ENCODE results near the gene SCMH1. TPM values are rescaled to one million over a fixed set of nuclear protein-coding genes. Genes with fewer than 3 reads are reported as not detected.

The SCMH1 gene
- total RNA-seq, 6 donors from 2014 or later: 31.4 to 54.5 (median 36.6) TPM

GRCh38 chr1:41098730-41099460 lies 143.2 kb downstream of the SCMH1 start:
- 87 to 89% methylated on average over 3 to 5 of the region's 5 CpGs for WGBS, 2 donors
- H3K4me1 ChIP-seq: peaks cover 16 to 20% (median 17%) of the 10 kb centered on the region in 4 donors
- no peaks in the 10 kb centered on the region for H3K9me3 ChIP-seq
- H3K4me3 ChIP-seq: no peak overlapping the region
- H3K27me3 ChIP-seq: no peaks in the 10 kb centered on the region
- H3K27ac ChIP-seq: no peak overlapping the region
- DNase-seq (no peak), ATAC-seq (ENCODE audit: low FRiP score in 2 of 2) (no peak)
- no peaks in the 10 kb centered on the region for H3K36me3 ChIP-seq
- TF ChIP-seq POLR2A (IDR thresholded peaks at IDR 0.05): no peak
- no peak for TF ChIP-seq POLR2AphosphoS5 (IDR thresholded peaks at IDR 0.05)
- no peak for TF ChIP-seq CTCF (IDR thresholded peaks at IDR 0.05)
- TF ChIP-seq EP300 (IDR thresholded peaks at IDR 0.05): no peak

- Histone ChIP-seq H3K4me3 (no peak overlapping the region), H3K4me1 (peaks cover 5 to 7% (median 6%) of the 10 kb centered on the region in 4 donors), H3K27ac (no peak overlapping the region), H3K27me3 (no peaks in the 10 kb centered on the region), H3K9me3 (no peaks in the 10 kb centered on the region), H3K36me3 (no peaks in the 10 kb centered on the region)
- ATAC-seq (ENCODE audit: low FRiP score in 2 of 2) (no peak), DNase-seq (no peak)
- TF ChIP-seq POLR2AphosphoS5 (IDR thresholded peaks at IDR 0.05): no peak
- no peak for TF ChIP-seq POLR2A (IDR thresholded peaks at IDR 0.05)
- TF ChIP-seq CTCF (IDR thresholded peaks at IDR 0.05): no peak
- no peak for TF ChIP-seq EP300 (IDR thresholded peaks at IDR 0.05)
- WGBS, 2 donors: 69 to 83% methylated on average over 4 of the region's 4 CpGs
These were observed 145.0 kb downstream of the SCMH1 start for GRCh38 chr1:41097105-41097504.

- H3K4me1 ChIP-seq: no peaks in the 10 kb centered on the region
- H3K36me3 ChIP-seq: no peaks in the 10 kb centered on the region
- H3K27ac ChIP-seq: no peak overlapping the region
- no peaks in the 10 kb centered on the region for H3K9me3 ChIP-seq
- TF ChIP-seq POLR2A (IDR thresholded peaks at IDR 0.05) (no peak), POLR2AphosphoS5 (IDR thresholded peaks at IDR 0.05) (no peak), CTCF (IDR thresholded peaks at IDR 0.05) (no peak), EP300 (IDR thresholded peaks at IDR 0.05) (no peak)
- no peaks in the 10 kb centered on the region for H3K27me3 ChIP-seq
- WGBS, 2 donors: 73 to 78% methylated on average over 5 of the region's 5 CpGs
- no peak overlapping the region for H3K4me3 ChIP-seq
- DNase-seq (no peak), ATAC-seq (ENCODE audit: low FRiP score in 2 of 2) (no peak)
These were observed 148.3 kb downstream of the SCMH1 start for GRCh38 chr1:41093826-41094225.

- H3K27me3 ChIP-seq: no peaks in the 10 kb centered on the region
- no peak overlapping the region for H3K4me3 ChIP-seq
- H3K36me3 ChIP-seq: no peaks in the 10 kb centered on the region
These were observed 155.2 kb downstream of the SCMH1 start for GRCh38 chr1:41086921-41087320.

More at GRCh38 chr1:41086921-41087320, 155.2 kb downstream of the SCMH1 start:
- ATAC-seq (ENCODE audit: low FRiP score in 2 of 2) (no peak), DNase-seq (no peak)
- Histone ChIP-seq H3K4me1 (no peaks in the 10 kb centered on the region), H3K9me3 (no peaks in the 10 kb centered on the region), H3K27ac (no peak overlapping the region)
- TF ChIP-seq CTCF (IDR thresholded peaks at IDR 0.05): no peak
- no peak for TF ChIP-seq POLR2AphosphoS5 (IDR thresholded peaks at IDR 0.05)
- no peak for TF ChIP-seq POLR2A (IDR thresholded peaks at IDR 0.05)
- no peak for TF ChIP-seq EP300 (IDR thresholded peaks at IDR 0.05)

Measured in upper lobe of left lung (tissue), 6 donors.